H1 (cell line): ENCODE results near the gene SLC25A38. TPM values are rescaled to one million over a fixed set of nuclear protein-coding genes. Genes with fewer than 3 reads are reported as not detected.

Experiments used
- CTCF ChIA-PET: fragments of 300-600 bp; sonication (Branson Sonifier 250); formaldehyde crosslinking; loops from one replicate; lab custom pipeline; 2021; ENCODE audit not compliant: partially characterized antibody; lab: Charles Lee
- POLR2A ChIA-PET: fragments of 300-600 bp; sonication (Branson Sonifier 250); formaldehyde crosslinking; loops from one replicate; lab custom pipeline; 2021; ENCODE audit warnings: inconsistent platforms; ENCODE audit not compliant: partially characterized antibody; lab: Charles Lee
- DNase-seq, 2 experiments: peaks; one replicate each; pipeline versions ENCODE4 v3.0.0 to v3.0.0-alpha.2; 2010 to 2022; ENCODE audit warnings: low spot score in 2 of 2, low read depth in 1 of 2, mixed read lengths in 1 of 2
- FAIRE-seq: peaks from 2 replicates; lab custom pipeline; 2011; peaks lifted over from hg19 to GRCh38; lab: Jason Lieb, UNC
- H2AFZ ChIP-seq: 2 replicates; pipeline ENCODE4 v1.8.1; 2012; ENCODE audit warnings: low read length, inconsistent platforms
- H2AK5ac ChIP-seq: 2 replicates; pipeline ENCODE4 v1.6.1; 2013; ENCODE audit warnings: low read depth, low read length
- H2BK120ac ChIP-seq: replicated peaks from 2 replicates; pipeline ENCODE3; 2013; ENCODE audit warnings: low read depth, low read length, inconsistent platforms
- H2BK12ac ChIP-seq: 2 replicates; pipeline ENCODE4 v1.6.1; 2013; ENCODE audit warnings: low read depth, low read length
- H2BK15ac ChIP-seq: 2 replicates; pipeline ENCODE4 v1.6.1; 2013; ENCODE audit warnings: low read length
- H2BK20ac ChIP-seq: 2 replicates; pipeline ENCODE4 v1.6.1; 2013; ENCODE audit warnings: low read length
- H2BK5ac ChIP-seq: 2 replicates; pipeline ENCODE4 v1.6.1; 2013; ENCODE audit warnings: low read depth, low read length
- H3K14ac ChIP-seq: 2 replicates; pipeline ENCODE4 v1.6.1; 2013; ENCODE audit warnings: inconsistent platforms; ENCODE audit not compliant: insufficient read length
- H3K18ac ChIP-seq: 2 replicates; pipeline ENCODE4 v1.6.1; 2013; ENCODE audit warnings: low read length; ENCODE audit errors: extremely low read depth
- H3K23ac ChIP-seq: 2 replicates; pipeline ENCODE4 v1.6.1; 2013; ENCODE audit warnings: inconsistent platforms; ENCODE audit not compliant: insufficient read length
- H3K23me2 ChIP-seq: 2 replicates; pipeline ENCODE4 v1.6.1; 2013; ENCODE audit warnings: low read depth, low read length
- H3K27ac ChIP-seq: 2 replicates; pipeline ENCODE4 v1.6.1; 2011; ENCODE audit warnings: low read depth, low read length, inconsistent platforms
- H3K27me3 ChIP-seq, 4 experiments: replicated peaks in 1 of 4; 1 replicate in 1 of 4; 2 replicates in 3 of 4; pipeline versions ENCODE4 v1.6.1 to v1.8.1; 2011 to 2013; ENCODE audit warnings: low read length in 3 of 4, mild to moderate bottlenecking in 3 of 4, inconsistent platforms in 2 of 4, mixed read lengths in 2 of 4, moderate library complexity in 1 of 4; ENCODE audit not compliant: control insufficient read depth in 3 of 4, insufficient read depth in 3 of 4; ENCODE audit errors: extremely low read depth in 1 of 4
- H3K36me3 ChIP-seq, 4 experiments: 2 replicates each; pipeline versions ENCODE4 v1.6.1 to v1.8.1; 2011 to 2013; ENCODE audit warnings: mild to moderate bottlenecking in 4 of 4, low read length in 3 of 4, moderate library complexity in 2 of 4, control low read depth in 1 of 4, inconsistent platforms in 1 of 4; ENCODE audit not compliant: insufficient read depth in 4 of 4, control insufficient read depth in 2 of 4
- H3K4ac ChIP-seq: replicated peaks from 2 replicates; pipeline ENCODE3; 2013; ENCODE audit warnings: low read length, low read depth, mixed read lengths, inconsistent platforms; ENCODE audit not compliant: insufficient read length
- H3K4me1 ChIP-seq, 4 experiments: replicated peaks in 1 of 4; 1 replicate in 1 of 4; 2 replicates in 3 of 4; pipeline versions ENCODE4 v1.6.1 to v1.8.1; 2011 to 2013; ENCODE audit warnings: low read length in 3 of 4, inconsistent platforms in 2 of 4, mixed read lengths in 1 of 4; ENCODE audit not compliant: insufficient read depth in 4 of 4, control insufficient read depth in 3 of 4
- H3K4me2 ChIP-seq, 2 experiments: 2 replicates each; pipeline versions ENCODE4 v1.6.1 to v1.8.1; 2011 to 2013; ENCODE audit warnings: low read depth in 2 of 2, low read length in 2 of 2, control low read depth in 1 of 2, inconsistent platforms in 1 of 2, mild to moderate bottlenecking in 1 of 2; ENCODE audit not compliant: insufficient read depth in 1 of 2
- H3K4me3 ChIP-seq, 4 experiments: fragments of 200-600, 300-600 bp in 1 of 4; sonication (generic), shearing (Covaris generic), sonication (Bioruptor Twin) in 1 of 4; 2 replicates each; pipeline versions ENCODE4 v1.5.1 to v1.8.1; 2011 to 2016; ENCODE audit warnings: low read length in 4 of 4, low read depth in 3 of 4, control low read depth in 2 of 4, inconsistent platforms in 2 of 4, mild to moderate bottlenecking in 2 of 4, mixed read lengths in 1 of 4, moderate library complexity in 1 of 4; ENCODE audit not compliant: insufficient read depth in 2 of 4; ENCODE audit errors: extremely low read depth in 1 of 4
- H3K56ac ChIP-seq: replicated peaks from 2 replicates; pipeline ENCODE3; 2013; ENCODE audit warnings: low read depth, mild to moderate bottlenecking, mixed read lengths, low read length, inconsistent platforms; ENCODE audit not compliant: insufficient read length
- H3K79me1 ChIP-seq: 2 replicates; pipeline ENCODE4 v1.6.1; 2013; ENCODE audit warnings: low read depth, low read length, control low read depth
- H3K79me2 ChIP-seq, 2 experiments: 2 replicates each; pipeline versions ENCODE4 v1.6.1 to v1.8.1; 2012 to 2013; ENCODE audit warnings: low read length in 2 of 2, mild to moderate bottlenecking in 2 of 2, inconsistent platforms in 1 of 2; ENCODE audit not compliant: insufficient read depth in 2 of 2, control insufficient read depth in 1 of 2
- H3K9ac ChIP-seq, 4 experiments: replicated peaks in 1 of 4; 1 replicate in 1 of 4; 2 replicates in 3 of 4; pipeline versions ENCODE4 v1.6.1 to v1.8.1; 2011 to 2013; ENCODE audit warnings: low read depth in 3 of 4, low read length in 3 of 4, control low read depth in 2 of 4, mild to moderate bottlenecking in 2 of 4, moderate library complexity in 2 of 4, inconsistent platforms in 1 of 4; ENCODE audit errors: extremely low read depth in 1 of 4
- H3K9me3 ChIP-seq, 2 experiments: 2 replicates each; pipeline versions ENCODE4 v1.6.1 to v1.8.1; 2012 to 2013; ENCODE audit warnings: mild to moderate bottlenecking in 2 of 2, moderate library complexity in 2 of 2, control low read depth in 1 of 2, inconsistent platforms in 1 of 2, low read depth in 1 of 2, low read length in 1 of 2, mixed read lengths in 1 of 2; ENCODE audit not compliant: insufficient read depth in 2 of 2
- H4K20me1 ChIP-seq, 2 experiments: replicated peaks in 1 of 2; 2 replicates each; pipeline versions ENCODE3 to v1.8.1; 2011 to 2013; ENCODE audit warnings: inconsistent platforms in 2 of 2, low read length in 2 of 2, mild to moderate bottlenecking in 1 of 2; ENCODE audit not compliant: insufficient read depth in 2 of 2, control insufficient read depth in 1 of 2
- H4K5ac ChIP-seq: 2 replicates; pipeline ENCODE4 v1.6.1; 2013; ENCODE audit warnings: low read length, low read depth, mixed read lengths, inconsistent platforms; ENCODE audit not compliant: insufficient read length
- H4K8ac ChIP-seq: 2 replicates; pipeline ENCODE4 v1.8.0; 2013; ENCODE audit warnings: mild to moderate bottlenecking, moderate library complexity, low read length, inconsistent platforms; ENCODE audit not compliant: insufficient read depth; ENCODE audit errors: extremely low read depth
- H4K91ac ChIP-seq: replicated peaks from 2 replicates; pipeline ENCODE3; 2013; ENCODE audit warnings: low read length, mixed read lengths, inconsistent platforms; ENCODE audit not compliant: insufficient read length
- SIN3A ChIP-seq, 2 experiments: IDR thresholded peaks in 1 of 2; conservative IDR thresholded peaks in 1 of 2; 2 replicates each; pipeline ENCODE4 v1.6.1; 2011 to 2012; ENCODE audit warnings: low read length in 2 of 2, improper control_type of control experiment in 1 of 2, low read depth in 1 of 2, mild to moderate bottlenecking in 1 of 2
- whole genome bisulfite sequencing, 2 experiments: shearing (Covaris generic) in 1 of 2; methylation state at CpG; one replicate each; pipeline versions ENCODE4 v1.1.6 to v1.1.7; 2013 to 2015; ENCODE audit warnings: low lambda C conversion rate in 2 of 2, mixed read lengths in 2 of 2, inconsistent platforms in 1 of 2, low coverage in 1 of 2, missing lambda C conversion rate in 1 of 2; ENCODE audit not compliant: insufficient replicate concordance in 2 of 2, insufficient coverage in 1 of 2, insufficient read length in 1 of 2; ENCODE audit errors: extremely low coverage in 1 of 2, missing lambda C conversion rate in 1 of 2; 5-methylcytosine and 5-hydroxymethylcytosine counted together
- polyA plus RNA-seq, 7 experiments: library from polyadenylated mRNA; depleted of rRNA in 3 of 7; stranded (reverse) in 5 of 7; unstranded in 2 of 7; fragments of >200 nt in 5 of 7; fragments of 200-250 nt in 2 of 7; gene quantifications; 1 replicate in 5 of 7; 2 replicates in 1 of 7; 4 replicates in 1 of 7; pipeline versions ENCODE4 v1.2.1 to v1.2.3, GENCODE V29; 2011 to 2013; ENCODE audit warnings: missing spikeins in 2 of 7, mixed read lengths in 2 of 7
- total RNA-seq: library from RNA; stranded (reverse); fragmentation: NEBNext Ultra II Directional; extraction: Animal tissue kit (Norgen Biotek cat#: 25700); gene quantifications from 2 replicates; pipeline ENCODE4 v1.2.1, GENCODE V29; 2021

SLC25A38 gene
- total and polyA plus RNA-seq, 2 of the 8 experiments (the other 6 are each of a cell fraction or from before 2014, with no cell fraction given), result 41.2 to 45.8 TPM

DNA sequence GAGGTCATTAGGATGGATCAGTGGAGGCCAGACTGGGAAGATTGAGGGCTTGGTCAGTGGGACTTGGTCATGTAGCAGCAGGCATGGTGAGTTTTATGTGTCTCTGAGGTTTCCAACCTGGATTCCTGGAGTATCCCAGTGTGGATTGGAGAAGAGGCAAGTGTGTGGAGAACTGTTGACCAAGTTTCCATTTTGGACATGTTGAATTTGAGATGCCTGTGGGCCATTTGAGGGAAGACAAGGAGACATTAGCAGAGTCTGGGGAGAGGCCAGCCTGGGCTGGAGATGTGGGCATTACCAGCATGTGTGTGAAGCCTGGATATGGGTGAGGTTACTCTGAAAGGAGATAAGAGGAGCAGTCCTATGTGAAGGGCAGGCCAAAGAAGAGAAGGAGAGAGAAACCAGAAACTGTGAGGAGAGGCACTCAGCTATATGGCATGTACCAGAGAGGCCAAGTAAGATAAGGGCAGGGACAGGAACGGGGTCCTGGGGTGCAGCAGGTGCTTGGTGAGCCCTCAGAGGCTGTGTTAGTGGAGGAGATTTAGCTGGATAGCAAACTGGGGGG is 4.3 kb downstream of the SLC25A38 start:
- WGBS, 2 experiments, result 100% methylated on average over 1 of the region's 1 CpG; no CpG with 5 or more reads in 1 of the 2 experiments
- H3K14ac ChIP-seq, result no peak overlapping the region
- no peak overlapping the region for H2BK20ac ChIP-seq
- H3K18ac ChIP-seq, result no peak overlapping the region
- no peaks in the 10 kb centered on the region; the same call in 1 of the 2 replicates for H3K23me2 ChIP-seq
- H3K23ac ChIP-seq, result no peak overlapping the region
- H2BK15ac ChIP-seq, result no peak overlapping the region
- H4K8ac ChIP-seq, result no peak overlapping the region
- no peak overlapping the region for H4K91ac ChIP-seq
- no peak overlapping the region for H3K27ac ChIP-seq
- H4K5ac ChIP-seq, result no peak overlapping the region
- no peaks in the 10 kb centered on the region for H3K9me3 ChIP-seq
- peaks cover 11 to 36% (median 26%) of the 10 kb centered on the region in 4 experiments for H3K36me3 ChIP-seq
- H3K27me3 ChIP-seq, result no peaks in the 10 kb centered on the region
- no peak overlapping the region for H3K4me3 ChIP-seq
- H3K56ac ChIP-seq, result no peak overlapping the region
- H2BK12ac ChIP-seq, result no peak overlapping the region
- CTCF ChIA-PET, result interaction anchor here (1.7 kb wide), 1 partner anchor 18 kb away, joined by 10 read pairs; the partner anchor contains the start of gene RPSA
- H3K79me1 ChIP-seq, result peaks cover 22% of the 10 kb centered on the region
- H3K79me2 ChIP-seq, result peaks cover 30 to 74% of the 10 kb centered on the region in 2 experiments
- H3K4me1 ChIP-seq, result peaks cover 3 to 6% (median 5%) of the 10 kb centered on the region in 4 experiments; a peak in 6 of 7 replicates
- POLR2A ChIA-PET, result interaction anchor here (1.0 to 33.7 kb wide), 4 partner anchors 8 to 23 kb away, joined by 3 to 771 read pairs (median 12); partner anchors contain the start of gene RPSA
- no peak for FAIRE-seq
- no peak overlapping the region for H3K4me2 ChIP-seq
- H2BK120ac ChIP-seq, result no peak overlapping the region
- H2BK5ac ChIP-seq, result no peak overlapping the region
- DNase-seq, result no peak
- H2AFZ ChIP-seq, result no peak overlapping the region
- H3K4ac ChIP-seq, result no peak overlapping the region
- no peak overlapping the region for H2AK5ac ChIP-seq
- TF ChIP-seq SIN3A (conservative IDR thresholded peaks at IDR 0.05 in 1 of 2, IDR thresholded peaks at IDR 0.05 in 1 of 2; ENCODE audit: low read depth in 1 of 2, low read length in 2 of 2), result no peak
- H3K9ac ChIP-seq, result no peak overlapping the region
- H4K20me1 ChIP-seq, result peaks cover 7 to 24% of the 10 kb centered on the region in 2 experiments
